B cell (primary cell): ENCODE data around the gene NDUFS3. TPM values are rescaled to one million over a fixed set of nuclear protein-coding genes. Genes with fewer than 3 reads are reported as not detected.

Source experiments
- ATAC-seq: fragments of 200-7000 bp; cut with Tn5 transposase; one replicate; pipeline ENCODE4 v1.10.0; 2021; ENCODE audit warnings: low read depth, mild to moderate bottlenecking, moderate number of reproducible peaks, moderate library complexity
- CTCF ChIA-PET: fragments of 350-600 bp; sonication (Branson Sonifier 250); formaldehyde crosslinking; loops from one replicate; lab custom pipeline; 2021; ENCODE audit warnings: antibody characterized with exemption, inconsistent platforms; lab: Charles Lee
- POLR2A ChIA-PET: fragments of 350-600 bp; sonication (Branson Sonifier 250); formaldehyde crosslinking; loops from one replicate; lab custom pipeline; 2021; ENCODE audit warnings: antibody characterized with exemption; lab: Charles Lee
- DNase-seq: peaks from one replicate; pipeline ENCODE4 v3.0.0; 2013
- H2AFZ ChIP-seq: 2 replicates; pipeline ENCODE4 v1.6.1; 2012; ENCODE audit warnings: mild to moderate bottlenecking, low read depth, low read length; ENCODE audit not compliant: insufficient read depth, poor library complexity, severe bottlenecking
- H3K27ac ChIP-seq, 2 donors: 1 replicate in 1 of 2; 2 replicates in 1 of 2; pipeline ENCODE4 v1.5.1; 2012 to 2013; ENCODE audit warnings: low read length in 2 of 2, mild to moderate bottlenecking in 2 of 2, moderate library complexity in 1 of 2
- H3K27me3 ChIP-seq, 4 experiments: fragments of 200-600 bp in 1 of 4; sonication (generic) in 1 of 4; replicated peaks in 1 of 4; 1 replicate in 2 of 4; 2 replicates in 2 of 4; pipeline versions ENCODE4 v1.6.1 to v1.7.0; 2013 to 2016; ENCODE audit warnings: low read length in 3 of 4, mild to moderate bottlenecking in 2 of 4, mixed read lengths in 1 of 4, moderate library complexity in 1 of 4; ENCODE audit not compliant: insufficient read depth in 4 of 4, control insufficient read depth in 3 of 4; ENCODE audit errors: control extremely low read depth in 1 of 4
- H3K36me3 ChIP-seq, 2 experiments: replicated peaks in 1 of 2; 1 replicate in 1 of 2; 2 replicates in 1 of 2; pipeline versions ENCODE4 v1.6.1 to v1.7.1; 2013; ENCODE audit warnings: low read length in 1 of 2; ENCODE audit not compliant: insufficient read depth in 2 of 2, control insufficient read depth in 1 of 2; ENCODE audit errors: control extremely low read depth in 1 of 2, extremely low read depth in 1 of 2
- H3K4me1 ChIP-seq, 2 donors: fragments of 200-600 bp in 1 of 2; sonication (generic) in 1 of 2; 1 replicate in 1 of 2; 2 replicates in 1 of 2; pipeline versions ENCODE4 v1.5.1 to v1.6.1; 2013 to 2017; ENCODE audit warnings: low read length in 2 of 2; ENCODE audit not compliant: control insufficient read depth in 2 of 2, insufficient read depth in 2 of 2
- H3K4me2 ChIP-seq: replicated peaks from 2 replicates; pipeline ENCODE3; 2012; ENCODE audit warnings: mild to moderate bottlenecking, low read depth, low read length; ENCODE audit not compliant: poor library complexity, severe bottlenecking
- H3K4me3 ChIP-seq, 5 experiments: fragments of 200-600 bp in 1 of 5; sonication (generic) in 1 of 5; 1 replicate in 3 of 5; 2 replicates in 2 of 5; pipeline versions ENCODE4 v1.5.1 to v1.7.0; 2011 to 2016; ENCODE audit warnings: low read length in 4 of 5, mild to moderate bottlenecking in 4 of 5, low read depth in 2 of 5, control low read depth in 1 of 5, moderate library complexity in 1 of 5; ENCODE audit not compliant: insufficient read depth in 1 of 5; ENCODE audit errors: control extremely low read depth in 1 of 5, extremely low read depth in 1 of 5
- H3K79me2 ChIP-seq: fragments of 200-600 bp; sonication (generic); one replicate; pipeline ENCODE4 v1.6.0; 2016; ENCODE audit warnings: low read length; ENCODE audit not compliant: control insufficient read depth, insufficient read depth
- H3K9ac ChIP-seq: fragments of 200-600 bp; sonication (generic); 2 replicates; pipeline ENCODE4 v1.6.1; 2017; ENCODE audit warnings: mild to moderate bottlenecking, low read length, moderate library complexity
- H3K9me3 ChIP-seq, 3 donors: one replicate each; pipeline versions ENCODE4 v1.6.1 to v1.7.1; 2013; ENCODE audit warnings: low read length in 2 of 3; ENCODE audit not compliant: control insufficient read depth in 2 of 3, insufficient read depth in 1 of 3; ENCODE audit errors: control extremely low read depth in 1 of 3
- H4K20me1 ChIP-seq: 2 replicates; pipeline ENCODE4 v1.6.0; 2012; ENCODE audit warnings: mild to moderate bottlenecking, low read length; ENCODE audit not compliant: insufficient read depth, control insufficient read depth, poor library complexity, severe bottlenecking
- H3K27ac Mint-ChIP-seq: one replicate; pipeline ENCODE4 v1.8.0; 2021; ENCODE audit warnings: mixed read lengths
- H3K27me3 Mint-ChIP-seq: one replicate; pipeline ENCODE4 v1.8.0; 2021; ENCODE audit warnings: mixed read lengths
- H3K4me1 Mint-ChIP-seq: one replicate; pipeline ENCODE4 v1.8.0; 2021; ENCODE audit warnings: mixed read lengths
- H3K4me3 Mint-ChIP-seq: one replicate; pipeline ENCODE4 v1.8.0; 2021; ENCODE audit warnings: mixed read lengths
- H3K9me3 Mint-ChIP-seq: one replicate; pipeline ENCODE4 v1.8.0; 2022; ENCODE audit warnings: mixed read lengths; ENCODE audit not compliant: insufficient read depth
- CTCF ChIP-seq: fragments of 200-600 bp; IDR thresholded peaks from one replicate; pipeline ENCODE4 v1.8.0; 2022; ENCODE audit warnings: antibody characterized with exemption, mild to moderate bottlenecking
- EZH2 ChIP-seq: IDR thresholded peaks from 2 replicates; pipeline ENCODE4 v1.6.1; 2012; ENCODE audit warnings: borderline replicate concordance, low read depth, mild to moderate bottlenecking, moderate library complexity, low read length; ENCODE audit not compliant: insufficient read depth, poor library complexity, severe bottlenecking
- WGBS: methylation state at CpG from one replicate; pipeline ENCODE4 v1.1.5; 2013; ENCODE audit warnings: missing lambda C conversion rate; ENCODE audit not compliant: insufficient coverage; 5-methylcytosine and 5-hydroxymethylcytosine counted together
- intact Hi-C: fragments of 100-400 bp; cut with micrococcal nuclease; formaldehyde crosslinking; loops from one replicate; pipeline ENCODE4 v1.10.0; 2022
- polyA plus RNA-seq: library from polyadenylated mRNA; depleted of rRNA; stranded (reverse); fragments of >200 nt; gene quantifications from 2 replicates; pipeline ENCODE4 v1.2.3, GENCODE V29; 2012
- total RNA-seq, 2 donors: library from RNA; stranded (reverse); fragments of 120-200 nt in 1 of 2; gene quantifications; 1 replicate in 1 of 2; 2 replicates in 1 of 2; pipeline versions ENCODE4 v1.2.3 to v1.2.4, GENCODE V29; 2013 to 2022

Gene NDUFS3
- total and polyA plus RNA-seq, 2 donors (not counting 1 experiment from before 2014, with no cell fraction given), result 78.5 to 79.5 TPM

GRCh38 chr11:47583844-47584243 lies 5.0 kb downstream of the NDUFS3 start:
- H4K20me1 ChIP-seq, result no peaks in the 10 kb centered on the region
- H3K9me3 ChIP-seq, result no peaks in the 10 kb centered on the region
- no peak for TF ChIP-seq EZH2
- no peak for TF ChIP-seq CTCF
- WGBS, result 96% methylated on average over 3 of the region's 5 CpGs
- H3K4me3 ChIP-seq, result no peak overlapping the region
- H3K79me2 ChIP-seq, result peaks cover 19% of the 10 kb centered on the region
- Mint-ChIP-seq H3K4me1 (peaks cover 16% of the 10 kb centered on the region), H3K27me3 (no peaks in the 10 kb centered on the region), H3K27ac (no peak overlapping the region), H3K9me3 (no peaks in the 10 kb centered on the region), H3K4me3 (no peak overlapping the region)
- intact Hi-C loops, result no loop called here
- peaks cover 12% of the 10 kb centered on the region in 2 donors for H3K4me1 ChIP-seq
- ATAC-seq (no peak), DNase-seq (no peak)
- no peak overlapping the region for H3K27ac ChIP-seq
- no peak overlapping the region for H2AFZ ChIP-seq
- H3K9ac ChIP-seq, result no peak overlapping the region
- H3K27me3 ChIP-seq, result no peaks in the 10 kb centered on the region
- H3K36me3 ChIP-seq, result peaks cover 0 to 48% of the 10 kb centered on the region in 2 experiments
- ChIA-PET POLR2A (interaction anchor here (0.7 kb wide), 1 partner anchor 407 kb away, joined by 6 read pairs; no protein-coding TSS in a partner anchor), CTCF (no interaction called here)
- no peak overlapping the region for H3K4me2 ChIP-seq

- ChIA-PET POLR2A (interaction anchor here (0.7 kb wide), 1 partner anchor 10 kb away, joined by 3 read pairs; no protein-coding TSS in a partner anchor), CTCF (no interaction called here)
- Histone ChIP-seq H4K20me1 (no peaks in the 10 kb centered on the region), H3K4me2 (no peak within 1 kb of the TSS), H3K27ac (no peak within 1 kb of the TSS), H3K4me1 (no peaks in the 10 kb centered on the region), H3K9ac (no peak within 1 kb of the TSS), H3K9me3 (no peaks in the 10 kb centered on the region), H3K79me2 (no peaks in the 10 kb centered on the region), H2AFZ (no peak within 1 kb of the TSS), H3K4me3 (no peak within 1 kb of the TSS), H3K27me3 (no peaks in the 10 kb centered on the region), H3K36me3 (peaks cover 0 to 41% of the 10 kb centered on the region in 2 experiments)
- TF ChIP-seq CTCF (no peak), EZH2 (no peak)
- H3K9me3 Mint-ChIP-seq, result no peaks in the 10 kb centered on the region
- no peaks in the 10 kb centered on the region for H3K4me1 Mint-ChIP-seq
- no peak within 1 kb of the TSS for H3K4me3 Mint-ChIP-seq
- intact Hi-C loops, result no loop called here
- WGBS, result 86% methylated on average over 12 of the region's 12 CpGs
- ATAC-seq, result no peak
- no peak for DNase-seq
- H3K27me3 Mint-ChIP-seq, result no peaks in the 10 kb centered on the region
- H3K27ac Mint-ChIP-seq, result no peak within 1 kb of the TSS
Measured at GRCh38 chr11:47586098-47586855, 7.4 kb downstream of the NDUFS3 start, which contains the start of gene FAM180B. TSS of gene FAM180B (plus strand) at chr11:47586678. CDS start at chr11:47586769, 91 bp downstream.
